ENCODE data around the gene ECI2. TPM values are rescaled to one million over a fixed set of nuclear protein-coding genes. Genes with fewer than 3 reads are reported as not detected.
A peak's percentile ranks its signal among the peaks of the same experiment; 100 is the strongest.

Gene ECI2
- total RNA-seq, 2 donors from 2014 or later = 16.5 to 55.8 TPM

DNA sequence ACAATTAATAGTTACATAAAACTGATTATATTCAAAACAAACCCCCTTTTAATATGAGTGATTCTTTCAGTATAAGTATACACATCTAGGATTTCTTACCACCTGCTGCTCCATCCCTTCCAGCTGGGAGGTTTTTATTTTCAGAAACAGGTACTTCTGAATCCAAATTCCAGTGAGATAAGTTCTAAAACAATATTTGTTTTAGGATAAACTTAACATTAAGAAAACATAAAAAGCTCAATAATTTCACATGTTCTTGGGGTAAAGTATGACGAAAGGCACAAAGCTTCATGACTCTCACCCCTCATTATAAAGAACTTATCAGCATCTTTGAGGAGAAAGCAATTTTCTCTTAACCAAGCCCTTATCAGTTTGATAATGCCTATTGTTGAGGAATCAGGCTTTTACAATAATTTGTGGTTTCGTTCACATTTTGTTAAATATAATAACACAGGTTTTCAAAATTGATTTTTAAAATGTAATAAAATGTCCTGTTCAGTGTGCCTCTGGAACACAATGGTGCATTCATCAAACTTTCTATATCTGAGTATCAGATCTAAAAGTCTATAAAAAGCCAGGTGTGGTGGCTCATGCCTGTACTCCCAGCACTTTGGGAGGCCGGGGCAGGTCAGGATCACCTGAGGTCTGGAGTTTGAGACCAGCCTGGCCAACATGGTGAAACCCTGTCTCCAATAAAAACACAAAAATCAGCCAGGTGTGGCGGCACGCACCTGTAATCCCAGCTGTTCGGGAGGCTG, 60.7 kb downstream of the ECI2 start:
- ATAC-seq = peak; percentile 70
- Histone ChIP-seq H3K4me3 (no peak overlapping the region), H3K27ac (peak overlapping the region in 2 of 4 donors; percentile 30 to 58), H3K9me3 (no peaks in the 10 kb centered on the region), H3K27me3 (no peaks in the 10 kb centered on the region), H3K36me3 (replicated peaks in 1 of 2; ENCODE audit: insufficient read depth in 1 of 2, low read depth in 2 of 2) (no peaks in the 10 kb centered on the region), H3K4me1 (peaks cover 15% of the 10 kb centered on the region)
- DNase-seq = peak in 3 of 4 donors; percentile 26 to 31 (median 31)
- TF ChIP-seq, protein P1, sequence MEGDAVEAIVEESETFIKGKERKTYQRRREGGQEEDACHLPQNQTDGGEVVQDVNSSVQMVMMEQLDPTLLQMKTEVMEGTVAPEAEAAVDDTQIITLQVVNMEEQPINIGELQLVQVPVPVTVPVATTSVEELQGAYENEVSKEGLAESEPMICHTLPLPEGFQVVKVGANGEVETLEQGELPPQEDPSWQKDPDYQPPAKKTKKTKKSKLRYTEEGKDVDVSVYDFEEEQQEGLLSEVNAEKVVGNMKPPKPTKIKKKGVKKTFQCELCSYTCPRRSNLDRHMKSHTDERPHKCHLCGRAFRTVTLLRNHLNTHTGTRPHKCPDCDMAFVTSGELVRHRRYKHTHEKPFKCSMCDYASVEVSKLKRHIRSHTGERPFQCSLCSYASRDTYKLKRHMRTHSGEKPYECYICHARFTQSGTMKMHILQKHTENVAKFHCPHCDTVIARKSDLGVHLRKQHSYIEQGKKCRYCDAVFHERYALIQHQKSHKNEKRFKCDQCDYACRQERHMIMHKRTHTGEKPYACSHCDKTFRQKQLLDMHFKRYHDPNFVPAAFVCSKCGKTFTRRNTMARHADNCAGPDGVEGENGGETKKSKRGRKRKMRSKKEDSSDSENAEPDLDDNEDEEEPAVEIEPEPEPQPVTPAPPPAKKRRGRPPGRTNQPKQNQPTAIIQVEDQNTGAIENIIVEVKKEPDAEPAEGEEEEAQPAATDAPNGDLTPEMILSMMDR (IDR thresholded peaks at IDR 0.05) = no peak
- no peak for TF ChIP-seq POLR2A (IDR thresholded peaks at IDR 0.05)
- WGBS, 2 donors = 27 to 38% methylated on average over 6 of the region's 6 CpGs
- intact Hi-C loops (cut with DNase I) = no loop called here

DNA sequence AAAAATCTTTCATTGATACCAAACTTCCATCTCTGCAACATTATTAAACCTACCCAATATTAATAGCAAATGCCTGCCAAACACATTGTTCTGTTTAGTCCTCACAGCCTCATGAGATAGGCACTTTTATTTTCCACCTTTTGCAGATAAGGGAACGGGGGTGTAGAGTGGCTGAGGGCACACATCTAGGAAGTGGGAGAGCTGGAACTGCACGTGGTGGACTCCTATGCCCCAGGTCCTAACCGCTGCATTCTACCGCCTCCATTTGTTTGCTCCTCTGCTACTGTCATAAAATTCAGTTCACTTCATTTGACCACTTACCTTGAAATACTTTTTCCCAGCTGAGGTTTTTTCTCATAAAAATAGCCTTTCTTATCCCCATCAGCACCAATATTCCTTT, 64.0 kb downstream of the ECI2 start:
- H3K9me3 ChIP-seq = no peaks in the 10 kb centered on the region
- 38 to 65% methylated on average over 4 of the region's 4 CpGs for WGBS, 2 donors
- peak overlapping the region in 1 of 4 donors; percentile 0 for H3K27ac ChIP-seq
- DNase-seq (no peak), ATAC-seq (no peak)
- H3K4me1 ChIP-seq = peaks cover 34% of the 10 kb centered on the region
- TF ChIP-seq POLR2A (IDR thresholded peaks at IDR 0.05) = no peak
- TF ChIP-seq, protein P1 (IDR thresholded peaks at IDR 0.05) = no peak
- H3K36me3 ChIP-seq (replicated peaks in 1 of 2; ENCODE audit: insufficient read depth in 1 of 2, low read depth in 2 of 2) = no peaks in the 10 kb centered on the region
- intact Hi-C loops (cut with DNase I) = no loop called here
- H3K4me3 ChIP-seq = no peak overlapping the region
- no peaks in the 10 kb centered on the region for H3K27me3 ChIP-seq

DNA sequence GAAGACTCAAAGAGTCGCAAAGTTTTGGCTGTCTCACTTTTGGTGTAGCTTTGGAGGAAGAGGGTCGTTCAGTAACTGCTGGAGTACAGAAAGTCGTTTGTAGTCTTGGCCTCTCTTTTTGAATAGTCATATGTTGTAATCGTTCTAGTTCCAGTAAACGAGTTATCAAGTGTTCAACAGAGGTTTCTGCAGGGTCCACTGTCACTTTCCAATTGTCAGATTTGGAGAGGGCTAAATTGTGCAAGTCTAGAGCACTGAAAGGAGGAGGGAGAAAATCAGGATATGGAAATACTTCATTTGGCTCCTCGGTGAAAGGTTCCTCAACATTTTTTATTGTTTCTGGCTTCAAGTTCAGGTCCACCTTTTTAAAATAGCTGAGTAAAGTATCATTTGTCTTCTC, 66.2 kb downstream of the ECI2 start:
- Histone ChIP-seq H3K9me3 (no peaks in the 10 kb centered on the region), H3K27me3 (no peaks in the 10 kb centered on the region), H3K4me1 (peaks cover 32% of the 10 kb centered on the region), H3K4me3 (no peak overlapping the region), H3K36me3 (replicated peaks in 1 of 2; ENCODE audit: insufficient read depth in 1 of 2, low read depth in 2 of 2) (no peaks in the 10 kb centered on the region), H3K27ac (no peak overlapping the region)
- no peak for ATAC-seq
- TF ChIP-seq, protein P1 (IDR thresholded peaks at IDR 0.05) = no peak
- TF ChIP-seq POLR2A (IDR thresholded peaks at IDR 0.05) = no peak
- intact Hi-C loops (cut with DNase I) = no loop called here
- 75 to 84% methylated on average over 6 of the region's 6 CpGs for WGBS, 2 donors
- no peak for DNase-seq

DNA sequence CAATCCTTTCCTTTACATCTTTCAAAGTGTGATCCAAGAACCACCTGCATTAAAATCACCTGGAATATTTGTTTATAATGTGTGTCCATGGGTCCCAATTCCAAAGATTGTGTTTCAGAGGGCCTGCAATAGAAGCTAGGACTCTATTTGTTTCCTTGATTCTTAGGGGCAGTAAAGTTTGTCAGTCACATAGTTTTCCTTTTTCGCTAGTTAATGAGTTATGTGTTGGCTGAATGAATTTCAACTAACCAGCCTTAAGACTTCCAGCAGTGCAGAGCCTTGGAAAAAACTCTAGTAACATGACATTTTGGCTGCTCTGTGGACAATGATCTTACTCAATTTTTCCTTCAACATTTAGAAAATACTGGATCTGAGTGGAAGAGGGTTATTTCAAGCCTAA, 67.7 kb downstream of the ECI2 start:
- 67 to 76% methylated on average over 1 of the region's 1 CpG for WGBS, 2 donors
- DNase-seq = no peak

More for the DNA sequence above, 67.7 kb downstream of the ECI2 start:
- no peak for ATAC-seq
- Histone ChIP-seq H3K4me1 (peaks cover 32% of the 10 kb centered on the region), H3K27me3 (no peaks in the 10 kb centered on the region), H3K9me3 (no peaks in the 10 kb centered on the region), H3K36me3 (replicated peaks in 1 of 2; ENCODE audit: insufficient read depth in 1 of 2, low read depth in 2 of 2) (peaks cover 2 to 5% of the 10 kb centered on the region in 2 donors), H3K27ac (no peak overlapping the region), H3K4me3 (no peak overlapping the region)
- TF ChIP-seq, protein P1 (IDR thresholded peaks at IDR 0.05) = no peak
- no peak for TF ChIP-seq POLR2A (IDR thresholded peaks at IDR 0.05)
- intact Hi-C loops (cut with DNase I) = no loop called here
